ENCODE measurements around the gene VPS11. TPM values are rescaled to one million over a fixed set of nuclear protein-coding genes. Genes with fewer than 3 reads are reported as not detected.

VPS11 gene
- total and polyA plus RNA-seq, 4 donors = 28.1 to 57.8 (median 49.6) TPM

DNA sequence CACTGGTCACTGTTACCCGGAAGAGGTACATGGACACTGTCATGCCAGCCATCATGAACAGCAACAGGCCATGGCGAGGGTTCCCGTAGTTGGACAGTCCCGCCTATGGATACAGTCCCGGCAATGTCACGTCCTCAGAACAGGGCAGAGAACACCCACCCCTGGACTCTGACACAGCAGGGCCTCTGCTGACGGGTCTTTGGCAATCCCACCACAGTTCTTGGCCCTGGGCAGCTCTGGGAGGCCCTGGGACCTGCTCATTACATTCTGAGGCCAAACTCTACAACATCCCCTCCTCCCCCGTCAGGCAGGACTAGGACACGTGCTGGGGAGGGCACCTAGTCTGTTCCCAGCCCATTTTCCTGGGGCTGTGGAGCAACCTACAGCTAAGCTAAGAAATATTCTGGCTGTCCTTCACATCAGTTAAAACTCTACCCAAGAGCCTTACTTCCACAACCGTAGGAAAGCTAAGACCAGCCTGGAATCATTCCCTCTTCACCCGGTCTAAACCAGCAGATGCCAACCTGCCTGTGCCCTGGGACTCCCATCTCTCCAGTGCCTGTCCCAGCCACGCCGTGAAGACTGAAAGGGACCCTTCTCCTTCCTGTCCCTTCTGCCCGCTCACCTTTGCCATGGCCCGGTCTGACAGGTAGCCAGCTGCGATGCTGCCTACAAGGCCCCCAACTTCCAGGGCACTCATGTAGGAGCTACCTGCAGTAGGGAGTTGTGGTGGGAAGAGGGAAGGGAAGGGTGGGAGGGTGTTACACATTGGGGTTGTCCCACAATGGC is 41.4 kb upstream of the VPS11 start:
- Histone ChIP-seq H3K9me3 (ENCODE audit: control insufficient read depth, insufficient read depth, low read length) (no peaks in the 10 kb centered on the region), H3K27ac (ENCODE audit: low read depth, low read length) (no peak overlapping the region), H3K27me3 (ENCODE audit: control insufficient read depth, insufficient read depth, low read length) (no peaks in the 10 kb centered on the region), H3K4me1 (ENCODE audit: control insufficient read depth, insufficient read depth, low read length) (peaks cover 26% of the 10 kb centered on the region), H3K4me3 (ENCODE audit: low read depth, low read length) (no peak overlapping the region), H3K36me3 (ENCODE audit: control insufficient read depth, insufficient read depth, low read length) (peaks cover 60% of the 10 kb centered on the region)
- 89% methylated on average over 15 of the region's 16 CpGs for WGBS (ENCODE audit: insufficient coverage)
- DNase-seq (ENCODE audit: low read depth in 4 of 6, low spot score in 6 of 6) = no peak

DNA sequence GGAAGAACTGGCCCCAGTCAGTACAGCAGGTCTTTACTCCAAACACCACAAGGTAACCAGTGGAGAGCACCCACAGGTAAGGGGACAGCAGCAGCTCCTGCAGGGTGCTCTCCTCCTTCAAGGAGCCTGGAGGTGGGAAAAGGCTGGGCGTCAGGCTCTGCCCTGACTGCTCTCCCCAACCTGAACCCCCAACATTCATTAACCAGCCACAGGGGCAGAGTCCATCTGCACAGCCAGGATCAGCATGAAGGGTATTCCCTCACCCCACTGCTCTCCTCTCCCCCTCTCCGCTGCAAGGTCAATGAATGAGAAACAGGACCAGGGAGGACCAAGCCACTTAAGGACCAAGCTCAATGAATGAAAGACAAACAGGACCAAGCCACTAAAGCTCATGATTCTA is 40.6 kb upstream of the VPS11 start:
- peaks cover 29% of the 10 kb centered on the region for H3K4me1 ChIP-seq (ENCODE audit: control insufficient read depth, insufficient read depth, low read length)
- H3K36me3 ChIP-seq (ENCODE audit: control insufficient read depth, insufficient read depth, low read length) = peaks cover 56% of the 10 kb centered on the region
- no peak overlapping the region for H3K4me3 ChIP-seq (ENCODE audit: low read depth, low read length)
- no peaks in the 10 kb centered on the region for H3K9me3 ChIP-seq (ENCODE audit: control insufficient read depth, insufficient read depth, low read length)
- H3K27me3 ChIP-seq (ENCODE audit: control insufficient read depth, insufficient read depth, low read length) = no peaks in the 10 kb centered on the region
- no CpG with 5 or more reads among the region's 2 CpGs for WGBS (ENCODE audit: insufficient coverage)
- H3K27ac ChIP-seq (ENCODE audit: low read depth, low read length) = no peak overlapping the region
- no peak for DNase-seq (ENCODE audit: low read depth in 4 of 6, low spot score in 6 of 6)

DNA sequence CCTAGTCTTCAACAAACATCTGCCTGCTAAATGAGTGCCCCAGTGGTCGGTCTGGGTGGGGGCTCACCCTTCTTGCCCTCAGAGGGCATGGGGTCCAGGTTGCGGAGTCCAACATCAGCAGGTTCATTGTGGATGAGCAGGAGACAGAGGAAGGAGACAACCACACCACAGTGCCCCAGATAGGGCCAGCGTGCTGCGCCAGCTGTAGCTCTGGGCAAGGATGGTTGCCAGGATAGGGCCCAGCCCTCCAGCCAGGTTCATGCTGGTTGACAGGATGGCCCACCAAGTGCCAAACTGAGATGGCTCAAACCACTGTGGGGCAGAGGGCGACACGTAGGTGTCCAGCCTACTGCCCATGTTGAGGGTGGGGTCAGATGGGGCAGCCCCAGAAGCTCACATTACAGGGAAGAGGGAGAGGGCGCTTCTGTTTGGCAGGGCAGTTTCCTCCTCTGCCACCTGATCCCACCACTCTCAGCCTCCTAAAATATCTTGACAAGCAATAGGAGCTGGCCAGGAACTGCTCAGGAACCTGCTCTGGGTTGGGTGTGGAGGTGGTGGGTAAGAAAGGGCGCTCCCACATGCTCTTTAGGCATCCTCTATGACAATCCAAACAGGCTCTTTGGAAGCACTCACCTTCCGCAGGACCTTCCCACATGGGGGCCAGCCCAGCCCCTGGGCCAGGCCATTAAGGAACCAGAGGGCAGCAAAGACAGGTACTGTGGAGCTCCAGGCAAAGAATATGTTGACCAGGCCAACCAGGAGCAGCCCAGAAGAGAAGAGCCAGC is 39.9 kb upstream of the VPS11 start:
- Histone ChIP-seq H3K4me1 (ENCODE audit: control insufficient read depth, insufficient read depth, low read length) (peaks cover 29% of the 10 kb centered on the region), H3K27me3 (ENCODE audit: control insufficient read depth, insufficient read depth, low read length) (no peaks in the 10 kb centered on the region), H3K27ac (ENCODE audit: low read depth, low read length) (no peak overlapping the region), H3K36me3 (ENCODE audit: control insufficient read depth, insufficient read depth, low read length) (peaks cover 49% of the 10 kb centered on the region), H3K4me3 (ENCODE audit: low read depth, low read length) (no peak overlapping the region), H3K9me3 (ENCODE audit: control insufficient read depth, insufficient read depth, low read length) (no peaks in the 10 kb centered on the region)
- no peak for DNase-seq (ENCODE audit: low read depth in 4 of 6, low spot score in 6 of 6)
- WGBS (ENCODE audit: insufficient coverage) = 96% methylated on average over 6 of the region's 9 CpGs

DNA sequence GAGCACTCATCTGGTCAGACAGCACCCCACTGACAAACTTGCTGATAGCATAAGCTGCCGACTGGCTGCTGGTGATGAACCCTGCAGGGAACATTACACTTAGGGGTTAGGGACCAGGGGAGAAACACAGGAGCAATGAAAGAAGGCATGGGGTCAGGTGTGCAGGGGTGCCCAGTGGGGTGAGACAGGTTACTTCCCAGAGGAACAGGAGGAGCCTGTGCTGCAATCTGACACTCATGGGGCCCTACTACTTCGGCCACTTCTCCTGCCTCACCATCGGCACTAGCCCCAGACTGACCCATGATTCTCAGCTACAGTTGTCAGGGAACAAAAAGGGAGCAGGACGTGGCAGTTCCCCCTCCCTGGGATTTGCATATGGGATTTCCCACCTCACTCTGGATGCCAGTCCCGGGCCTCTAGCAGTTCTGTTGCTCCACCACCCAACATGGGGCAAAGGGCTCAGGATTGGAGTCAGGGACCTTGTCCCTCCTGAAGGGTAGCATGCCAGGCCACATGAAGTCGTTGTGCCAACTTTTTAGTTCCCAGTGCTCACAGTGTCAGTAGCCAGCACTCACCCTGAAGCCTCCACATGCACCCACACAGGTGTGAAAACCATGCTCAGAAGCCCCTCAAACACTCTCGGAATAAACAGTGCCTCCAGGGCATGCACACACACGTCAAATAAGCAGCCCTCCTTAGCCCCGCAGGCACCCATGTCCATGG is 39.1 kb upstream of the VPS11 start:
- DNase-seq (ENCODE audit: low read depth in 4 of 6, low spot score in 6 of 6) = no peak
- no peaks in the 10 kb centered on the region for H3K9me3 ChIP-seq (ENCODE audit: control insufficient read depth, insufficient read depth, low read length)
- no peaks in the 10 kb centered on the region for H3K27me3 ChIP-seq (ENCODE audit: control insufficient read depth, insufficient read depth, low read length)
- WGBS (ENCODE audit: insufficient coverage) = 81% methylated on average over 8 of the region's 9 CpGs
- H3K4me3 ChIP-seq (ENCODE audit: low read depth, low read length) = no peak overlapping the region
- peaks cover 29% of the 10 kb centered on the region for H3K4me1 ChIP-seq (ENCODE audit: control insufficient read depth, insufficient read depth, low read length)
- peaks cover 44% of the 10 kb centered on the region for H3K36me3 ChIP-seq (ENCODE audit: control insufficient read depth, insufficient read depth, low read length)
- no peak overlapping the region for H3K27ac ChIP-seq (ENCODE audit: low read depth, low read length)

DNA sequence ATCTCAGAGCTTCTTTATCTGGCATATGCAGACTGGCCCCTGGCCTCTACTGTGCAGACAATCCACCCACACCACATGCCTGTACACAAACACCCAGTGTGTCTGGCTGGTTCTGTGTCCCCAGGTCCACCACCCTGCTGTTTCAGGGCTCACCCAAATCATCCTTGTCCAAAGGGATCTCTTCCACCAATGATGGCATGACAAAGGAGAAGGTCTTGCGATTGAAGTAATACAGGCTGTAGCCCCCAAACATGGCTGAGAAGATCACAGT is 38.6 kb upstream of the VPS11 start:
- Histone ChIP-seq H3K4me1 (ENCODE audit: control insufficient read depth, insufficient read depth, low read length) (peaks cover 29% of the 10 kb centered on the region), H3K4me3 (ENCODE audit: low read depth, low read length) (peak overlapping the region; percentile 9), H3K27ac (ENCODE audit: low read depth, low read length) (peak overlapping the region; percentile 25), H3K27me3 (ENCODE audit: control insufficient read depth, insufficient read depth, low read length) (no peaks in the 10 kb centered on the region), H3K36me3 (ENCODE audit: control insufficient read depth, insufficient read depth, low read length) (peaks cover 44% of the 10 kb centered on the region), H3K9me3 (ENCODE audit: control insufficient read depth, insufficient read depth, low read length) (no peaks in the 10 kb centered on the region)
- DNase-seq (ENCODE audit: low read depth in 4 of 6, low spot score in 6 of 6) = no peak
- 56% methylated on average over 1 of the region's 1 CpG for WGBS (ENCODE audit: insufficient coverage)

DNA sequence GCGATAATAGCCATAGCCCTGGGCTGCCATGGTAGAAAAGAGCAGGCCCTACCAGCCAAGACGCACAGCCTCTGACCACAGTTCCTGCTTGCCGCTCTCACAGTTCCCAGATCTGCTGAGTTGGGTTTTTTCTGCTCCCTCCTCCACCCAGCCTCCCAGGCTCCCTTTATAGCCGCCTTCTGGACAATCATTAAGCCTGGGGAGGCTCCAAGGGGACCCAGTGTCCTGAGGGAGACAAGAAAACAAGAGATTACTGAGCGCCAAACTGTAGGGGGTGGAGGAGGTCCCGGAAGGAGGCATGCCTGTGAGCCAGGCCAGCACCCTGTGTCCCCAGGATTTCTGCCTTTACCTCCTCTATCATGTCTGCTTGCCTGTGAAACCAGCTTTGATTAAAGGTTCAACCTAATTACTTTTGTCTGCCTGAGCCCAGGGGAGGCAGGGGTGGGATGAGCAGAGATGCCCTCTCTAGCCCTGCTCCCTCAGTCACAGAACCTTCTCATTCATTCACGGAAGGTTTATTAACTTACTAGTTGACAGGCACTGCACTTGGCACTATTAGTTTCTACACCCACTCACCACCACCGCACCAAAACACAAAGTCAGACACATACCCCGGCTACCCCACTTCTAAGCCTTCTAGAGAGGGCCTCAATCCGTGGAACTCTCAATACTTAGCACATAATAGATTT is 38.1 kb upstream of the VPS11 start:
- Histone ChIP-seq H3K4me1 (ENCODE audit: control insufficient read depth, insufficient read depth, low read length) (peaks cover 29% of the 10 kb centered on the region), H3K27me3 (ENCODE audit: control insufficient read depth, insufficient read depth, low read length) (no peaks in the 10 kb centered on the region), H3K36me3 (ENCODE audit: control insufficient read depth, insufficient read depth, low read length) (peaks cover 41% of the 10 kb centered on the region), H3K9me3 (ENCODE audit: control insufficient read depth, insufficient read depth, low read length) (no peaks in the 10 kb centered on the region), H3K4me3 (ENCODE audit: low read depth, low read length) (peak overlapping the region; percentile 87), H3K27ac (ENCODE audit: low read depth, low read length) (peak overlapping the region; percentile 25)
- WGBS (ENCODE audit: insufficient coverage) = 36% methylated on average over 9 of the region's 10 CpGs
- DNase-seq (ENCODE audit: low read depth in 4 of 6, low spot score in 6 of 6) = peak in 2 of 6 donors; percentile 22 to 27

DNA sequence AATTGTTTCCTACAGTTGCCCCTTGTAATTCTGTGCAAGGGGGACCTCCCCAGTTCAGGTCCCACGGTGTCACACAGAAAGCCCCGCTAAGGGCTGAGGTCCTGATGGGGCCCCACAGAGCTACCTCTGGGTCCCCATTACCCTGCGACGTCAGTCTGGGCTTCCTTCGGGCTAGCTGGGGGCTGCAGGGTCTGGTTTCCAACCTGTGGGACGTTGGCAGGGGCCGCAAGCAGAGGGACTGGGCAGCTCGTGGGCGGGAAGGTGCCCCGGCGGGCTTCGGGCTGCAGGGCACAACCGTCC is 37.6 kb upstream of the VPS11 start:
- no peak for DNase-seq (ENCODE audit: low read depth in 4 of 6, low spot score in 6 of 6)
- Histone ChIP-seq H3K9me3 (ENCODE audit: control insufficient read depth, insufficient read depth, low read length) (no peaks in the 10 kb centered on the region), H3K4me3 (ENCODE audit: low read depth, low read length) (peak overlapping the region; percentile 87), H3K27ac (ENCODE audit: low read depth, low read length) (peak overlapping the region; percentile 64), H3K36me3 (ENCODE audit: control insufficient read depth, insufficient read depth, low read length) (peaks cover 36% of the 10 kb centered on the region), H3K27me3 (ENCODE audit: control insufficient read depth, insufficient read depth, low read length) (no peaks in the 10 kb centered on the region), H3K4me1 (ENCODE audit: control insufficient read depth, insufficient read depth, low read length) (peaks cover 29% of the 10 kb centered on the region)
- WGBS (ENCODE audit: insufficient coverage) = 1% methylated on average over 13 of the region's 13 CpGs

DNA sequence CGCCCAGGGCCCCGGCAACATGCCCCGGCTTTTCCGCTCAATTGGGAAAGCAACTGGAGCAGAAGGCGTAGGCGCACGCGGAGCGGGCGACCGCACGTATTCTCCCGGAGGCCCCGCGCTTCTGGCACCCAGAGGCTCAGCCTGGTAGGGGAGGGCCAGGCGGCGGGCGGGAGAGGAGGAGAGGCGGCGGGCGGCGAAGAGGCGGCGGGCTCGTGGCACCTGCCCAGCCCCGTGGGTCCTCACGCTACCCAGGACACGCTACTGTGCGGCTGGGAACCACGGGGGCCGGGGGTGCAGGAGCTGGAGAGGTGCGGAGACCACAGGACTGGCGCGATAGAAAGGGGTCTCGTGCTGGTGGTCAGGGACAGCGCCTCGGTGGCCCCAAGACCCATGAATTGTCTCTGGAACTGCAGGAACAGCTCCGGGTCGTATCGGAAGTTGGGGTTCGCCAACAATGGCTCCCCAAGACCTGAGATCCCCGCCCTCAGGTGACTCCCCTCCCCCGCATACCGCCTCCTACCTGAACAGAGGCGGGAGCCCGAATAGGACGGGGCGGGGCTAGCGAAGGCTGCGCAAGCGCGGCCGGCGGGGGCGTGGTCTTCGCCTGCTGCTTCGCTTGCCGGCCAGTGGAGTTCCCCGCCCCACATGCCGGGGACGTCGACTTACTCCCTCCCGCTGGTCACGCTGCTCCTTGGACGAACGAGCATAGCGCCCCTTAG is 37.1 kb upstream of the VPS11 start, which contains the start of gene SLC37A4:
SLC37A4 (minus strand) TSS at position 549 of the 719 bp plus-strand sequence.
- Histone ChIP-seq H3K4me3 (ENCODE audit: low read depth, low read length) (peak within 1 kb of the TSS; percentile 87), H3K36me3 (ENCODE audit: control insufficient read depth, insufficient read depth, low read length) (peaks cover 31% of the 10 kb centered on the region), H3K27ac (ENCODE audit: low read depth, low read length) (peak within 1 kb of the TSS; percentile 64), H3K27me3 (ENCODE audit: control insufficient read depth, insufficient read depth, low read length) (no peaks in the 10 kb centered on the region), H3K9me3 (ENCODE audit: control insufficient read depth, insufficient read depth, low read length) (no peaks in the 10 kb centered on the region), H3K4me1 (ENCODE audit: control insufficient read depth, insufficient read depth, low read length) (peaks cover 29% of the 10 kb centered on the region)
- DNase-seq (ENCODE audit: low read depth in 4 of 6, low spot score in 6 of 6) = peak; percentile 78 to 98 (median 87)
- WGBS (ENCODE audit: insufficient coverage) = under 1% methylated on average over 63 of the region's 67 CpGs

DNA sequence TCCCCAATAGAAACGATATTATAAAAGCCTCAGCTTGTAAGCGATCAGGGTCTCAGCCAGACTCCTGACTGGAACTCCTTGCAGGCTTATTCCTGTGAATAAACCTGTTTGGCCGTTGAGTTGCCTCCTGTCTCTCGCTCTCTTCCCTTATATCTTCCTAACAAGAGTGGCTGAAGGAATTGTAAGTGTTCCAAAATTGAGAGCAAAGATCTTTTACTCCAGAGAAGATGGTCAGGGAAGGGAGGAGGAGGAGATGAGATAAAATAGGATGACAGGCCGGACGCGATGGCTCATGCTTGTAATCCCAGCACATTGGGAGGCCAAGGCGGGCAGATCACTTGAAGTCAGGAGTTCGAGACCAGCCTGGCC is 35.7 kb upstream of the VPS11 start:
- Histone ChIP-seq H3K36me3 (ENCODE audit: control insufficient read depth, insufficient read depth, low read length) (peaks cover 18% of the 10 kb centered on the region), H3K27me3 (ENCODE audit: control insufficient read depth, insufficient read depth, low read length) (no peaks in the 10 kb centered on the region), H3K9me3 (ENCODE audit: control insufficient read depth, insufficient read depth, low read length) (no peaks in the 10 kb centered on the region), H3K27ac (ENCODE audit: low read depth, low read length) (no peak overlapping the region), H3K4me3 (ENCODE audit: low read depth, low read length) (no peak overlapping the region), H3K4me1 (ENCODE audit: control insufficient read depth, insufficient read depth, low read length) (peaks cover 29% of the 10 kb centered on the region)
- WGBS (ENCODE audit: insufficient coverage) = 50% methylated on average over 1 of the region's 9 CpGs
- DNase-seq (ENCODE audit: low read depth in 4 of 6, low spot score in 6 of 6) = no peak
